A549 (cell line): ENCODE measurements around the gene SSBP3.

Source experiments
- KDM5A ChIP-seq: fragments of 200-600 bp; sonication (generic); IDR thresholded peaks from 2 replicates; pipeline ENCODE4 v1.6.1; 2016; ENCODE audit warnings: antibody characterized with exemption, mild to moderate bottlenecking
- POLR2A ChIP-seq: IDR thresholded peaks from 2 replicates; pipeline ENCODE4 v1.6.1; 2012; ENCODE audit warnings: mild to moderate bottlenecking, low read length
- ZSCAN20 ChIP-seq: fragments of 250-450 bp; sonication (Bioruptor Pico); IDR thresholded peaks from 2 replicates; pipeline ENCODE4 v1.8.0; 2022; ENCODE audit warnings: mild to moderate bottlenecking, moderate library complexity

GRCh38 chr1:54365847-54366246 lies 40.3 kb downstream of the SSBP3 start:
- TF ChIP-seq ZSCAN20 (CRISPR knock-in tag), result no peak
- TF ChIP-seq POLR2A, result no peak
- no peak for TF ChIP-seq KDM5A
